ENCODE measurements around the gene SSH3. TPM values are rescaled to one million over a fixed set of nuclear protein-coding genes. Genes with fewer than 3 reads are reported as not detected.

The SSH3 gene
- total and polyA plus RNA-seq, 2 of the 8 experiments (the other 6 are each of a cell fraction or from before 2014, with no cell fraction given): 16.9 to 19.8 TPM

- 0 out of 4 replicates have a peak, but pooled peaks of 1 of the 3 experiments have one; percentile 0 for TF ChIP-seq CTCF (IDR thresholded peaks at IDR 0.05; ENCODE audit: control extremely low read depth in 1 of 3, insufficient read depth in 1 of 3, low read depth in 1 of 3, low read length in 3 of 3)
Measured at GRCh38 chr11:67275606-67276409, 27.5 kb upstream of the SSH3 start (continued).
